ENCODE results near the gene LCN10.
A peak's percentile ranks its signal among the peaks of the same experiment; 100 is the strongest.

The LCN10 gene

GRCh38 chr9:136784997-136785361 lies 42.2 kb upstream of the LCN10 start:
- TF ChIP-seq CTCF (IDR thresholded peaks at IDR 0.05), result no peak

GRCh38 chr9:136784249-136784996 lies 41.7 kb upstream of the LCN10 start:
- peak; percentile 54 for TF ChIP-seq CTCF (IDR thresholded peaks at IDR 0.05)

- no peak for TF ChIP-seq CTCF (IDR thresholded peaks at IDR 0.05)
Observed at GRCh38 chr9:136782452-136782851, 39.7 kb upstream of the LCN10 start.

- TF ChIP-seq CTCF (IDR thresholded peaks at IDR 0.05), result no peak
Observed at GRCh38 chr9:136779808-136780207, 37.1 kb upstream of the LCN10 start.

- no peak for TF ChIP-seq CTCF (IDR thresholded peaks at IDR 0.05)
Observed at GRCh38 chr9:136777359-136777758, 34.6 kb upstream of the LCN10 start.

- TF ChIP-seq CTCF (IDR thresholded peaks at IDR 0.05), result no peak
Observed at GRCh38 chr9:136776947-136777346, 34.2 kb upstream of the LCN10 start.

GRCh38 chr9:136775191-136775590 lies 32.5 kb upstream of the LCN10 start:
- TF ChIP-seq CTCF (IDR thresholded peaks at IDR 0.05), result no peak
